Thoracic aorta (tissue), 2 donors: ENCODE data around the gene AQP10. TPM values are rescaled to one million over a fixed set of nuclear protein-coding genes. Genes with fewer than 3 reads are reported as not detected.
"Not testable (repeated sequence)": the region's sequence is repeated elsewhere in the genome, so short reads cannot be mapped to it uniquely, and the experiment has no call there.

Experiments
- ATAC-seq: fragments of 150-250 bp; one replicate; pipeline ENCODE4 v1.8.0; 2017; ENCODE audit warnings: low read depth; ENCODE audit not compliant: insufficient number of reproducible peaks, low FRiP score
- DNase-seq: peaks from one replicate; pipeline ENCODE4 v3.0.0-alpha.2; 2020; ENCODE audit warnings: low spot score
- H3K27ac ChIP-seq, 2 donors: fragments of 200-600 bp; sonication (generic); 1 replicate in 1 of 2; 2 replicates in 1 of 2; pipeline ENCODE4 v1.5.1; 2016; ENCODE audit warnings: mild to moderate bottlenecking in 2 of 2, moderate library complexity in 2 of 2
- H3K27me3 ChIP-seq: fragments of 200-600 bp; sonication (generic); replicated peaks from 2 replicates; pipeline ENCODE4 v1.6.0; 2016; ENCODE audit warnings: mild to moderate bottlenecking; ENCODE audit not compliant: insufficient read depth
- H3K36me3 ChIP-seq: fragments of 200-600 bp; sonication (generic); one replicate; pipeline ENCODE4 v1.5.1; 2016
- H3K4me1 ChIP-seq, 2 donors: fragments of 200-600 bp; sonication (generic); 1 replicate in 1 of 2; 2 replicates in 1 of 2; pipeline versions ENCODE4 v1.5.1 to v1.6.0; 2016; ENCODE audit warnings: low read depth in 2 of 2, mild to moderate bottlenecking in 1 of 2; ENCODE audit not compliant: control insufficient read depth in 1 of 2
- H3K4me3 ChIP-seq: fragments of 200-600 bp; sonication (generic); 2 replicates; pipeline ENCODE4 v1.5.1; 2016; ENCODE audit warnings: mild to moderate bottlenecking
- H3K9me3 ChIP-seq: fragments of 200-600 bp; sonication (generic); 2 replicates; pipeline ENCODE4 v1.5.1; 2016
- total RNA-seq, 2 donors: library from RNA; depleted of rRNA; stranded (reverse); fragments of >200 nt; gene quantifications; one replicate each; pipeline versions ENCODE4 v1.1.0 to v1.2.3, GENCODE V29; 2016
- TF ChIP-seq, protein P1 (sequence below): fragments of 200-600 bp; sonication (generic); IDR thresholded peaks from one replicate; pipeline ENCODE4 v1.5.1; 2019; ENCODE audit warnings: antibody characterized with exemption

Gene AQP10
- total RNA-seq, 2 donors from 2014 or later, result not detected

DNA sequence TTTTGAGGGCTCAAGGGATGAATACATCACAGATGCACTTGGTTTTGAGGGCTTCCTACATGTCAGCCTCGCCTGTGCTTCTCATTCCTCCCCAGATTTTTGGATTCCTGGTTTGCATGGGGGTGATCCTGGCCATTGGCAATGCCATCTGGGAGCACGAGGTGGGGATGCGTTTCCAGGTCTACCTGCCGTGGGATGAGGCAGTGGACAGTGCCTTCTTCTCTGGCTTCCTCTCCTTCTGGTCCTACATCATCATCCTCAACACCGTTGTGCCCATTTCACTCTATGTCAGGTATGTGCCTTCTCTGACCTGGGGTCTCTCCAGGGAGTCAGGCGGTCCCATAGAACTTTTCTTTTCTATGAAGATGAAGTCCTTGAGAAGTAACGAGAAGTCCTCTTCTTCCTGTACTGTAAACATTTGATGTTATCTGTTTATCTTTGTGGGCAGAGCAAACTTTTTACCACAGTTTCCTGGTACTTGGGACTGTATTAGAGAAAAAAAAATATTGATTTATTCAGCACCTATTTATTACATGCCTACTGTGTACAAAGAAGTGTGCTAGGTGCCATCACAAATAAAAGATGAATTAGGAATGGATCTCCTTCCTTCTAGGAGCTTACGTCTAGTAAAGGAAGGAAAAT, 16.5 kb downstream of the AQP10 start:
- no peak overlapping the region for H3K27ac ChIP-seq
- TF ChIP-seq, protein P1, sequence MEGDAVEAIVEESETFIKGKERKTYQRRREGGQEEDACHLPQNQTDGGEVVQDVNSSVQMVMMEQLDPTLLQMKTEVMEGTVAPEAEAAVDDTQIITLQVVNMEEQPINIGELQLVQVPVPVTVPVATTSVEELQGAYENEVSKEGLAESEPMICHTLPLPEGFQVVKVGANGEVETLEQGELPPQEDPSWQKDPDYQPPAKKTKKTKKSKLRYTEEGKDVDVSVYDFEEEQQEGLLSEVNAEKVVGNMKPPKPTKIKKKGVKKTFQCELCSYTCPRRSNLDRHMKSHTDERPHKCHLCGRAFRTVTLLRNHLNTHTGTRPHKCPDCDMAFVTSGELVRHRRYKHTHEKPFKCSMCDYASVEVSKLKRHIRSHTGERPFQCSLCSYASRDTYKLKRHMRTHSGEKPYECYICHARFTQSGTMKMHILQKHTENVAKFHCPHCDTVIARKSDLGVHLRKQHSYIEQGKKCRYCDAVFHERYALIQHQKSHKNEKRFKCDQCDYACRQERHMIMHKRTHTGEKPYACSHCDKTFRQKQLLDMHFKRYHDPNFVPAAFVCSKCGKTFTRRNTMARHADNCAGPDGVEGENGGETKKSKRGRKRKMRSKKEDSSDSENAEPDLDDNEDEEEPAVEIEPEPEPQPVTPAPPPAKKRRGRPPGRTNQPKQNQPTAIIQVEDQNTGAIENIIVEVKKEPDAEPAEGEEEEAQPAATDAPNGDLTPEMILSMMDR, result no peak
- peaks cover 0 to 11% of the 10 kb centered on the region in 2 donors for H3K4me1 ChIP-seq
- no peak for ATAC-seq
- H3K27me3 ChIP-seq, result no peaks in the 10 kb centered on the region
- no peak for DNase-seq
- no peaks in the 10 kb centered on the region for H3K9me3 ChIP-seq
- no peak overlapping the region for H3K4me3 ChIP-seq
- H3K36me3 ChIP-seq, result peaks cover 77% of the 10 kb centered on the region

- Histone ChIP-seq H3K9me3 (no peaks in the 10 kb centered on the region), H3K4me1 (peaks cover 0 to 11% of the 10 kb centered on the region in 2 donors), H3K27ac (no peak overlapping the region), H3K36me3 (peaks cover 83% of the 10 kb centered on the region), H3K27me3 (no peaks in the 10 kb centered on the region), H3K4me3 (no peak overlapping the region)
- DNase-seq (no peak), ATAC-seq (no peak)
- TF ChIP-seq, protein P1, result no peak
Observed at GRCh38 chr1:154338875-154339274, 18.0 kb downstream of the AQP10 start.

- DNase-seq, H3K4me3 ChIP-seq, ATAC-seq, H3K27me3 ChIP-seq, H3K27ac ChIP-seq, H3K4me1 ChIP-seq, H3K9me3 ChIP-seq: not testable (repeated sequence)
- peaks cover 94% of the 10 kb centered on the region for H3K36me3 ChIP-seq
Observed at GRCh38 chr1:154341366-154341765, 20.5 kb downstream of the AQP10 start.

DNA sequence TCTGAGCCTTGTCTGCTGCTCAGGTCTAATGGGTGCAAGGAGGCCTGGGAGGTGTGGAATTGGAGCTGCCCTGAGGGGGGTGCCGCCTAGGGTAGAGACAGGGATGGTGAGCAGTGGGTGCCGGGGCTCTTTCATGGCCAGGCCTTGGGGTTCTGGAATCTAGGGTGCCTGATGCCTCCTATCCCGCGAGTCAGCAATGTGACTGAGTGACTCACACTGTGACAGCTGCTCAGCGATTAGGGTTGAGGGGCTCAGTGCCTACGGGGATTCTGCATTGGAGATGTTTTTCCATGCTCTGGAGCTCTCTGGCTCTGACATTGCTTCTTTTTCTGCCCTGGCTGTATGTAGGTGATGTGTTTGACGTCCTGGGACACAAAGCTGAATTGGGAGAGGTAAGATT, 21.2 kb downstream of the AQP10 start:
- Histone ChIP-seq H3K27ac (no peak overlapping the region), H3K4me1 (no peaks in the 10 kb centered on the region)

DNA sequence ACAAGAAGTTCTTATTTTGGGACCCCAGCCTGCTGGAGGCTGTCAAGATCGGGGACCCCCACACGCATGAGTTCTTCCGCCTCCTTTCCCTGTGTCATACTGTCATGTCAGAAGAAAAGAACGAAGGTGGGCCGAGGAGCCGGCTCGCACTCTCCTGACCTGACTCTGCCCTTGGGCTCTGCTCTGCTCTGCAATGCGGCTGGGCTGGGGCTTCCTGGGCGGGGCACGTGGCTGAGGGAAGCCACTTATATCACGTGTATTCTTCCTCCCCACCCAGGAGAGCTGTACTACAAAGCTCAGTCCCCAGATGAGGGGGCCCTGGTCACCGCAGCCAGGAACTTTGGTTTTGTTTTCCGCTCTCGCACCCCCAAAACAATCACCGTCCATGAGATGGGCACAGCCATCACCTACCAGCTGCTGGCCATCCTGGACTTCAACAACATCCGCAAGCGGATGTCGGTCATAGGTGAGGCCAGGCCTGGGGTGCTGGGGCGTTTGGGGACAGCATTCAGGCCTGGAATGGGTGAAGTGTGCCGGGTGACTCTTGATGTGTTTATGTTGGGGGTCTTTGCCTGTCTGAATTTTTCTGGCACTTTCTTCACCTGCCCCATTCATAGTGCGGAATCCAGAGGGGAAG, 22.1 kb downstream of the AQP10 start:
- TF ChIP-seq, protein P1, result no peak
- Histone ChIP-seq H3K9me3 (no peaks in the 10 kb centered on the region), H3K4me1 (no peaks in the 10 kb centered on the region), H3K27me3 (no peaks in the 10 kb centered on the region), H3K27ac (no peak overlapping the region), H3K36me3 (peaks cover 94% of the 10 kb centered on the region), H3K4me3 (no peak overlapping the region)
- DNase-seq (no peak), ATAC-seq (no peak)

More for the DNA sequence above, 21.2 kb downstream of the AQP10 start:
- ATAC-seq (no peak), DNase-seq (no peak)
- H3K36me3 ChIP-seq, result peaks cover 98% of the 10 kb centered on the region
- no peak overlapping the region for H3K4me3 ChIP-seq
- no peaks in the 10 kb centered on the region for H3K27me3 ChIP-seq
- TF ChIP-seq, protein P1, result no peak
- no peaks in the 10 kb centered on the region for H3K9me3 ChIP-seq
